Endodermal cell (in vitro differentiated cells): Measurements from ENCODE around the gene SHROOM4. TPM values are rescaled to one million over a fixed set of nuclear protein-coding genes. Genes with fewer than 3 reads are reported as not detected.

Experiments
- DNase-seq: peaks from one replicate; pipeline ENCODE4 v3.0.0-alpha.2; 2017
- H3K27ac ChIP-seq: 2 replicates; pipeline ENCODE4 v1.5.1; 2013; ENCODE audit warnings: mild to moderate bottlenecking, low read depth, low read length, moderate library complexity
- H3K27me3 ChIP-seq: 2 replicates; pipeline ENCODE4 v1.6.1; 2013; ENCODE audit warnings: mild to moderate bottlenecking, low read length, moderate library complexity; ENCODE audit not compliant: insufficient read depth, control insufficient read depth, poor library complexity, severe bottlenecking
- H3K36me3 ChIP-seq: 2 replicates; pipeline ENCODE4 v1.7.0; 2013; ENCODE audit warnings: mild to moderate bottlenecking, low read length, moderate library complexity; ENCODE audit not compliant: control insufficient read depth, insufficient read depth
- H3K4me1 ChIP-seq: one replicate; pipeline ENCODE4 v1.7.0; 2013; ENCODE audit warnings: low read length; ENCODE audit not compliant: control insufficient read depth, insufficient read depth
- H3K4me3 ChIP-seq: 2 replicates; pipeline ENCODE4 v1.5.1; 2013; ENCODE audit warnings: mild to moderate bottlenecking, low read length, moderate library complexity
- H3K9ac ChIP-seq: 2 replicates; pipeline ENCODE4 v1.6.1; 2013; ENCODE audit warnings: mild to moderate bottlenecking, low read length, moderate library complexity; ENCODE audit not compliant: poor library complexity, severe bottlenecking; ENCODE audit errors: extremely low read depth
- H3K9me3 ChIP-seq: 2 replicates; pipeline ENCODE4 v1.6.1; 2013; ENCODE audit warnings: mild to moderate bottlenecking, low read length, moderate library complexity; ENCODE audit not compliant: control insufficient read depth
- H3K27ac Mint-ChIP-seq: 2 replicates; pipeline ENCODE4 v1.8.0; 2020; ENCODE audit warnings: mixed read lengths
- H3K27me3 Mint-ChIP-seq: 2 replicates; pipeline ENCODE4 v1.8.0; 2021; ENCODE audit warnings: mild to moderate bottlenecking, mixed read lengths; ENCODE audit not compliant: insufficient read depth
- H3K36me3 Mint-ChIP-seq: 2 replicates; pipeline ENCODE4 v1.8.0; 2020; ENCODE audit warnings: low read depth, mixed read lengths
- H3K4me1 Mint-ChIP-seq: 2 replicates; pipeline ENCODE4 v1.8.0; 2020; ENCODE audit warnings: mixed read lengths
- H3K4me3 Mint-ChIP-seq: 2 replicates; pipeline ENCODE4 v1.8.0; 2020; ENCODE audit warnings: mild to moderate bottlenecking, moderate library complexity, mixed read lengths
- H3K9me3 Mint-ChIP-seq: 2 replicates; pipeline ENCODE4 v1.8.0; 2020; ENCODE audit warnings: mild to moderate bottlenecking, mixed read lengths
- WGBS, 2 experiments: methylation state at CpG; one replicate each; pipeline versions ENCODE4 v1.1.5 to v1.1.7; 2013; ENCODE audit warnings: missing lambda C conversion rate in 2 of 2, mixed read lengths in 1 of 2; ENCODE audit not compliant: insufficient coverage in 1 of 2, insufficient read length in 1 of 2; 5-methylcytosine and 5-hydroxymethylcytosine counted together
- total RNA-seq, 2 donors: library from RNA; stranded (reverse); fragmentation: NEBNext Ultra II Directional in 1 of 2; extraction: Animal tissue kit (Norgen Biotek cat#: 25700) in 1 of 2; gene quantifications; 2 replicates in 1 of 2; 3 replicates in 1 of 2; pipeline ENCODE4 v1.2.1, GENCODE V29; 2021
- TF ChIP-seq, protein P1 (sequence below): fragments of 200-600 bp; sonication (generic); conservative IDR thresholded peaks from 2 replicates; pipeline ENCODE4 v1.5.0; 2021; ENCODE audit warnings: antibody characterized with exemption, mild to moderate bottlenecking

Gene SHROOM4
- total RNA-seq, 2 donors from 2014 or later, result 17.7 to 20.5 TPM

- H3K4me3 ChIP-seq, result no peak overlapping the region
- Mint-ChIP-seq H3K27ac (no peak overlapping the region), H3K36me3 (no peaks in the 10 kb centered on the region), H3K27me3 (no peaks in the 10 kb centered on the region), H3K9me3 (peaks cover 35% of the 10 kb centered on the region), H3K4me3 (no peak overlapping the region), H3K4me1 (peaks cover 17% of the 10 kb centered on the region)
- peaks cover 9% of the 10 kb centered on the region for H3K4me1 ChIP-seq
- TF ChIP-seq, protein P1, sequence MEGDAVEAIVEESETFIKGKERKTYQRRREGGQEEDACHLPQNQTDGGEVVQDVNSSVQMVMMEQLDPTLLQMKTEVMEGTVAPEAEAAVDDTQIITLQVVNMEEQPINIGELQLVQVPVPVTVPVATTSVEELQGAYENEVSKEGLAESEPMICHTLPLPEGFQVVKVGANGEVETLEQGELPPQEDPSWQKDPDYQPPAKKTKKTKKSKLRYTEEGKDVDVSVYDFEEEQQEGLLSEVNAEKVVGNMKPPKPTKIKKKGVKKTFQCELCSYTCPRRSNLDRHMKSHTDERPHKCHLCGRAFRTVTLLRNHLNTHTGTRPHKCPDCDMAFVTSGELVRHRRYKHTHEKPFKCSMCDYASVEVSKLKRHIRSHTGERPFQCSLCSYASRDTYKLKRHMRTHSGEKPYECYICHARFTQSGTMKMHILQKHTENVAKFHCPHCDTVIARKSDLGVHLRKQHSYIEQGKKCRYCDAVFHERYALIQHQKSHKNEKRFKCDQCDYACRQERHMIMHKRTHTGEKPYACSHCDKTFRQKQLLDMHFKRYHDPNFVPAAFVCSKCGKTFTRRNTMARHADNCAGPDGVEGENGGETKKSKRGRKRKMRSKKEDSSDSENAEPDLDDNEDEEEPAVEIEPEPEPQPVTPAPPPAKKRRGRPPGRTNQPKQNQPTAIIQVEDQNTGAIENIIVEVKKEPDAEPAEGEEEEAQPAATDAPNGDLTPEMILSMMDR, result no peak
- H3K27me3 ChIP-seq, result no peaks in the 10 kb centered on the region
- no peak overlapping the region for H3K9ac ChIP-seq
- no peaks in the 10 kb centered on the region for H3K36me3 ChIP-seq
- WGBS, 2 experiments, result 0% methylated on average over 1 of the region's 2 CpGs; no CpG with 5 or more reads in 1 of the 2 experiments
- no peak overlapping the region for H3K27ac ChIP-seq
- DNase-seq, result no peak
- no peaks in the 10 kb centered on the region for H3K9me3 ChIP-seq
Measured at GRCh38 chrX:50707405-50707804, 106.6 kb downstream of the SHROOM4 start.

DNA sequence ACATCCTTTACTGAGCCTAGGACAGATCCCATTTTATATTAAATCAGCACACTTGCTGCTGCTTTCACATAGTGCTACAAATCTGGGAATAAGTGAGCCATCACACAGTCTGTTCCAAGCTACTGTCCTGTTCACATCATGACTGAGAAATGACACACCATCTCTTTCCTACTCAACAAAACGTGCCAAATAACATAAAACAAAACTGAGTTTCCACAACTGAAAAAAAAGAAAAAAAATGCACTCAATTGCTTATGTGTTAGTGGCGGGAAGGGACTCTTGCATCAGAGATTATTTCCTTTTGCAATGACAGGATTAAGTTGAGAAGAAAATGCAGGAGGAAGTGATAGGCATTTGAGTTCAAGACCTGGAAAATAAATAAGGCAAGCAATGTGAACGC is 109.0 kb downstream of the SHROOM4 start:
- WGBS, 2 experiments, result 83% methylated on average over 1 of the region's 3 CpGs; no CpG with 5 or more reads in 1 of the 2 experiments
- H3K36me3 Mint-ChIP-seq, result no peaks in the 10 kb centered on the region
- Histone ChIP-seq H3K36me3 (no peaks in the 10 kb centered on the region), H3K27me3 (no peaks in the 10 kb centered on the region), H3K27ac (no peak overlapping the region), H3K4me1 (peaks cover 9% of the 10 kb centered on the region), H3K9me3 (no peaks in the 10 kb centered on the region), H3K9ac (no peak overlapping the region), H3K4me3 (no peak overlapping the region)
- no peak overlapping the region for H3K27ac Mint-ChIP-seq
- H3K9me3 Mint-ChIP-seq, result peaks cover 40% of the 10 kb centered on the region
- no peaks in the 10 kb centered on the region for H3K27me3 Mint-ChIP-seq
- peaks cover 28% of the 10 kb centered on the region for H3K4me1 Mint-ChIP-seq
- DNase-seq, result no peak
- no peak overlapping the region for H3K4me3 Mint-ChIP-seq
- TF ChIP-seq, protein P1, result no peak

- no peak overlapping the region for H3K9ac ChIP-seq
- peaks cover 35% of the 10 kb centered on the region for H3K4me1 Mint-ChIP-seq
- DNase-seq, result no peak
Measured at GRCh38 chrX:50704360-50704759, 109.6 kb downstream of the SHROOM4 start.

More at GRCh38 chrX:50704360-50704759, 109.6 kb downstream of the SHROOM4 start:
- Histone ChIP-seq H3K9me3 (no peaks in the 10 kb centered on the region), H3K27ac (no peak overlapping the region), H3K4me1 (peaks cover 11% of the 10 kb centered on the region), H3K4me3 (no peak overlapping the region), H3K27me3 (no peaks in the 10 kb centered on the region), H3K36me3 (no peaks in the 10 kb centered on the region)
- Mint-ChIP-seq H3K9me3 (peaks cover 37% of the 10 kb centered on the region), H3K4me3 (no peak overlapping the region), H3K27ac (no peak overlapping the region), H3K27me3 (no peaks in the 10 kb centered on the region), H3K36me3 (no peaks in the 10 kb centered on the region)
- TF ChIP-seq, protein P1, result no peak
- 100% methylated on average over 1 of the region's 1 CpG; no CpG with 5 or more reads in 1 of the 2 experiments for WGBS, 2 experiments
